Myometrial cell (primary cell): ENCODE data around the gene ZNF142. TPM values are rescaled to one million over a fixed set of nuclear protein-coding genes. Genes with fewer than 3 reads are reported as not detected.

ENCODE experiments used
- total RNA-seq: library from RNA; depleted of rRNA; stranded (reverse); fragments of >200 nt; gene quantifications from 2 replicates; pipeline ENCODE4 v1.2.3, GENCODE V29; 2015

Gene ZNF142, protein sequence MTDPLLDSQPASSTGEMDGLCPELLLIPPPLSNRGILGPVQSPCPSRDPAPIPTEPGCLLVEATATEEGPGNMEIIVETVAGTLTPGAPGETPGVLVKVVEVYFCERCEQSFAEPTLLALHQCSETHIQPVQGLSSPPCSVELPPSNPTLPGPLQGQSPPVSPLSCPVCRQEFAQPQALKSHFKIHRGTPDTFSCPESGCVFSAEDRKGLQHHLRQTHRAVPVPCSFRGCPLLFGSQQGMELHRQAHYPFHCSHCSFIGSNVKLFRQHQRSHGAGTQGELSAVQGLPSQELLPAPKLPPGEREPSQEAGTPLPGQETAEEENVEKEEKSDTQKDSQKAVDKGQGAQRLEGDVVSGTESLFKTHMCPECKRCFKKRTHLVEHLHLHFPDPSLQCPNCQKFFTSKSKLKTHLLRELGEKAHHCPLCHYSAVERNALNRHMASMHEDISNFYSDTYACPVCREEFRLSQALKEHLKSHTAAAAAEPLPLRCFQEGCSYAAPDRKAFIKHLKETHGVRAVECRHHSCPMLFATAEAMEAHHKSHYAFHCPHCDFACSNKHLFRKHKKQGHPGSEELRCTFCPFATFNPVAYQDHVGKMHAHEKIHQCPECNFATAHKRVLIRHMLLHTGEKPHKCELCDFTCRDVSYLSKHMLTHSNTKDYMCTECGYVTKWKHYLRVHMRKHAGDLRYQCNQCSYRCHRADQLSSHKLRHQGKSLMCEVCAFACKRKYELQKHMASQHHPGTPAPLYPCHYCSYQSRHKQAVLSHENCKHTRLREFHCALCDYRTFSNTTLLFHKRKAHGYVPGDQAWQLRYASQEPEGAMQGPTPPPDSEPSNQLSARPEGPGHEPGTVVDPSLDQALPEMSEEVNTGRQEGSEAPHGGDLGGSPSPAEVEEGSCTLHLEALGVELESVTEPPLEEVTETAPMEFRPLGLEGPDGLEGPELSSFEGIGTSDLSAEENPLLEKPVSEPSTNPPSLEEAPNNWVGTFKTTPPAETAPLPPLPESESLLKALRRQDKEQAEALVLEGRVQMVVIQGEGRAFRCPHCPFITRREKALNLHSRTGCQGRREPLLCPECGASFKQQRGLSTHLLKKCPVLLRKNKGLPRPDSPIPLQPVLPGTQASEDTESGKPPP (N-terminal part only)
- total RNA-seq = 4.4 and 5.5 TPM in 2 replicates

DNA sequence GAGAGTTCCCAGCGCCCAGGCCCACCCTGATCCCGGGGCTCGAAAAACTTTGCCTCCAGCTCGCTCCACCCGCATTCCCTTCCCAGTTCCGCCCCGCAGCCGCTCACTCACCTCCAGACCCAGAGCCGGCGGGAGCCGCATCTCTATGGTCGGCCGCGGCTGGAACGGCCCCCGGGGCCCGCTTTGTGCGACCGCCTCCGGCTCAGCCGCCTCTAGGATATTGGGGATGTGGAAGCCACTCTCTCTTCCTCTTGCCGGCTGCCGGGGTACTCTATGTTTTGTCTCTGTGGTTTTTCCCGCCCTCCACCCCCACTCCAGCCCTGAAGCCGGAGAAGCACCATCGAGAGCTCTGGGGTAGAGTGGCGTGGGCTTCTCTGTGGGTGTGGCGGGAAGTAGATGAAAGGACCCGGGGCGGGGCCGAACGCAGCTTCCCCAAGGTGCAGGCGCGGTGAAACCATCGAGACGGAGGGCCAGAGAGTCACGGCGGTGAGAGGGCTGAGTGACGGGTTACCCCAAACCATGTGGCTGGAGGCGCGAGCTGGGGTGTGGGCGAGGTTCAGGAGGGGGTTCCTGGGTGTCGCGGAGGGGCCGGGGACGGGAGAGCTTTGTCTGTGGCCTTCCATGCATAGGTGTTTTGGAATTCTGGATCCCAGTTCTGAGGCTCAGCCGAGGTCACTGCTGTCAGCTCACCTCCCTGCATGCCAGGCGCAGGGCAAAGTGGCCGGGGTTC lies at the start of gene ZNF142, which contains the start of gene BCS1L:
ZNF142 (minus strand) TSS at position 366 of the 730 bp plus-strand sequence. CDS start 3,194 bp downstream, outside the sequence.
BCS1L (plus strand) TSS at position 426 of the 730 bp plus-strand sequence. CDS start 1,305 bp downstream, outside the sequence.

DNA sequence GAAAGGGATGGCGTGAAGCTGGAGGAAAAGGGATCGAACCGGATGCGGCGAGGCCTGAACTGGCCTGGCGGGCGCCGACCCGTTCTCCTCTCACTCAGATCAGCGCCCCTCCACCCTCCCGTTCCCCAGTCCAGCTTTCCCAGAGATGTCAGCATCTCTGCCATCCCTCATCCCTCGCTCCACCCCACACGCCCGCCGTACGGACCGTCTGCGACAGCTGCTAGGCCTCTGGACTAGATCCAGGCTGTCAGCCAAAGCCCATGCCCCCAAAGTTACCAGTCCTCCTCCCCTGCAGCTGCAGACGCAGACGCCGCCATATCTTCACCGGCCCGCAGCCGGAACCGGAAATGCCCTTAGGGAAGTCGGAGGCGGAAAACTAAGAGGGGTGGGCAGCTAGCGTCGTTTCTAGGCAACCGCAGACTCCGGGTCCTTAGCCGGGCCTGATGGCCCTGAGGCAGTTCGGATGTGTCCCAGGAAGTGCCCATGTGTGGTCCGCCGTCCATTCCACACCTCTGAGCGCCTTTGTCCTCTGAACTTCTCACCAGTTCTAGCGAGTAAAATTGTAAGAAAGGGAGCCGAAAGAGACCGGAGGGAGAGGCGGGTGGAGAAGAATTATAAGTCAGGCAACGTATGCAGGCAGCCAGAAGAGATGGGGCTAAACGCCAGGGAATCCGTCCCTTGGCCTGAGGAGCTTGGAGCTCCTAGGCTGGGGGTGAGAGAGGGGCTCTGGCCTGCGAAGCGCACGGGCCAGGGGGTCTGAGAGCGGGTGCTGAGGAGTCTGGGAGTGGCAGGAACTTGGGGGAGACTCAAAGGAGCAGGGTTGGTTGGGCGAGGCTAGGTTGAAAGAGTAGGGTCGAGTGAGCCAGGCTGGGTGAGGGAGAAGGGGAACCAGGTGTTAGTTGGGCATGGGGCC lies 12.5 kb upstream of the ZNF142 start, which contains the start of the genes RNF25 and STK36:
RNF25 (minus strand) TSS at position 349 of the 913 bp plus-strand sequence; CDS start at position 317, 32 bp downstream.
STK36 (plus strand) TSS at position 433 of the 913 bp plus-strand sequence. CDS start 744 bp downstream, outside the sequence.

DNA sequence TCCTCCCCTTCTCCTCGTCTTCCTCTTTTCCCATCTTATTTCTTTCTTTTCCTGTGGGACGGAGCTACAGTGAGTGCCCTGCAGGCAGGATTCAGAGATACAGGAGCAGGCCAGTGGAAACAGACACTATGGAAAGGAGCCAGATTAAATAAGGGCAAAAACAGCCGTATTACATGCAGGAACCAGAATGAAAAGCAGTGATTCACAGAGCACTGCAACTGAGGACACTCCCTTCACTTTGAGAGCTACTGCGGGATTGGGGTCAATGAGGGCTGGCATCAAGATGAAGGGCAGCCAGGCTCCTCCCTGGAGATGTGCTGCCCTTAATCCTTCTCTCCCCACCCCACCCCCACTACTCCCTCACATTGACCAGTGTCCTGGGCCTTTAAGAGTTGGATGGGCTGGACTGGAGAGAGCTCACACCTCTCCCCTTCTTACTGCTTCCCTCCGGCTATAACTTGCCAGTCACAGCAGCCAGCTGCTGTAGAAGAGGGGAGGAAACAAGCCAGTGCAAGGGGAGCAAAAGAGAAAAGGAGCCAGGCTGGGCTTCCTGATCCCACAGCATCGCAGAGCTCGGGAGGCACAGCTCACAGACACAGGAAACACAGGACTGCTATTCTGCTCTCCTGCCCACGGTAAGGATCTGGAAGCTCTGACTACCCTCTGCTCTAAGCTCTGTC lies 51.8 kb downstream of the ZNF142 start, which contains the start of gene PLCD4:
PLCD4 (plus strand) TSS at position 464 of the 680 bp plus-strand sequence. CDS start 7,841 bp downstream, outside the sequence.

Other genes with a start within 250 kb of the ZNF142 start
- gene VIL1, start 240.5 kb downstream of the ZNF142 start, total RNA-seq = not detected in 2 replicates
- 2.0 and 8.5 TPM in 2 replicates for gene USP37, start 91.3 kb downstream of the ZNF142 start, total RNA-seq
- 54.8 and 58.8 TPM in 2 replicates for gene CNOT9, start 90.8 kb downstream of the ZNF142 start, total RNA-seq
- gene PLCD4, start 51.7 kb downstream of the ZNF142 start, total RNA-seq = 0.29 and 0.35 TPM in 2 replicates
- gene BCS1L, start 60 bp upstream of the ZNF142 start, total RNA-seq = 43.8 and 50.2 TPM in 2 replicates
- 21.9 and 30.7 TPM in 2 replicates for gene RNF25, start 12.4 kb upstream of the ZNF142 start, total RNA-seq
- gene STK36, start 12.5 kb upstream of the ZNF142 start, total RNA-seq = 18.3 and 45.3 TPM in 2 replicates
- gene TTLL4, start 51.2 kb upstream of the ZNF142 start, total RNA-seq = 6.6 and 9.6 TPM in 2 replicates
- 19.3 and 20.4 TPM in 2 replicates for gene CYP27A1, start 122.5 kb upstream of the ZNF142 start, total RNA-seq
- gene PRKAG3, start 172.2 kb upstream of the ZNF142 start, total RNA-seq = not detected in 2 replicates
- gene WNT6, start 200.2 kb upstream of the ZNF142 start, total RNA-seq = not detected in 2 replicates
- gene WNT10A, start 221.2 kb upstream of the ZNF142 start, total RNA-seq = not detected in 2 replicates